ENCODE measurements around the gene DPP6.

DPP6 gene

GRCh38 chr7:154474903-154475520, 422.8 kb downstream of the DPP6 start:
- DNase-seq: no peak

- DNase-seq: no peak
Observed at GRCh38 chr7:154475864-154476263, 423.7 kb downstream of the DPP6 start.

GRCh38 chr7:154480817-154481216, 428.6 kb downstream of the DPP6 start:
- no peak for DNase-seq

DNA sequence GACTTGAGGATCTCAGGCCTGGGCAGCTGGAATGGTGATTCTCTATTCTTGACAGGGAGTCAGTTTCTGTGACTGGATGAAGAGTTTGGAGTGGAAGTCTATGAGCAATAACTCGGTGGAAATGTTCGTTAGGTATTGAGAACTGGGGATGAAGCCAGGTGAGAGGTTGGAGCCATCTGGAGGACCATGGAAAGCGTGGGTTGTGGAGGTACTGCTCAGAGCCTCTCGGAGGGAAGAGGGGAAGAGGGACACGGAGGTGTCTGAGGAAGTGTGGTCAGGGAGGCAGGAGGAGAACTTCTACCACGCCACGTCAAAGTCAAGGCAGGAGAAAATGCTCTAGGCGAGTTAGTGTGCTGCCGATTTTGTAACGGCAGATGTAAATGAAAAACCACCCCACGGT, 430.7 kb downstream of the DPP6 start:
- no peak for DNase-seq

GRCh38 chr7:154484406-154484805, 432.2 kb downstream of the DPP6 start:
- no peak for DNase-seq

GRCh38 chr7:154484943-154485342, 432.7 kb downstream of the DPP6 start:
- DNase-seq: no peak

- DNase-seq: no peak
Observed at GRCh38 chr7:154489897-154490296, 437.7 kb downstream of the DPP6 start.

GRCh38 chr7:154493594-154493993, 441.4 kb downstream of the DPP6 start:
- no peak for DNase-seq

DNA sequence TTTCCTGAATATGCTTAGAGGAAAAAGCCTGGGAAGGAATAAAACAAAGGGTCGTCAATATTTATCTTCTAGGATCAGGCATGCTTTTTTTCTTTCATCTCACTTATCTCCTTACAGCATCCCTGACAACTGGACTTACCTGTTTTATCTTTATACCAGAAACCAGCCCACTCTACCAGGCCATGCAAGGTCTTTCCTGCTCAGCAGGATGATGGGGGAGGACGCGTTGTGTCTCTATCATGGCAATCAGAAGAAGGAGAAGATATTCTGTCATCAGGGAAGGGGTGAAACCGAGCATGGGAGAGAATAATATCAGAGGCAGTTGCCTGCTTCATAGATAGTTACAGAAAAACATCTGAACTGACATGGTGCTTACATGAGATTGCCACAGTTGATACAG, 445.6 kb downstream of the DPP6 start:
- no peak for DNase-seq

DNA sequence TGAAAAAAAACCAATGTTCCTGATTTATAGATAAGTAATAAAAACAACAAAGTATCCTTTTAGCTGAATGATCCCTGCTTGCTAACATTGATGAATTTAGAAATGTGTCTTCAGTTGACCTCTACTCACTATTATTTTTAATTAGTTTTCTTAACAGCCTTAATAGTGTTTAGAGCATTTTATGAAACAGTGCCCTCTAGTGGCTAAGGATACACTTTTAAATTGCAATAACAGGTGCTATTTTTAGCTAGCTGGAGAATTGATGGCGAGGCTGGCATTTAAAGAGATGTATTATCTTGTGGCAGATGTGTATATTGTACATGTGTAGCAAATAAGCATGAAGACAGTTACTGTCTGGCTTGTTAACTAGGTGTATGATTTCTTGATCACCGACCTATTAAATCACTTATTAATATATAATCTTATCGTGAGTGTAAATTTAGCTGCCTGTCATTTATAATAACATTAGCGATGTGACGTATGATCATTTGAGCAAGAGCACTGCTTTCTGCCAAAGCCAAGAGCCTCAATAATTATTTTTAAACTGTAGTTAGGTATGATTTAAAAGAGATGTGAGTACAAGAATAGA, 451.9 kb downstream of the DPP6 start:
- DNase-seq: no peak

DNA sequence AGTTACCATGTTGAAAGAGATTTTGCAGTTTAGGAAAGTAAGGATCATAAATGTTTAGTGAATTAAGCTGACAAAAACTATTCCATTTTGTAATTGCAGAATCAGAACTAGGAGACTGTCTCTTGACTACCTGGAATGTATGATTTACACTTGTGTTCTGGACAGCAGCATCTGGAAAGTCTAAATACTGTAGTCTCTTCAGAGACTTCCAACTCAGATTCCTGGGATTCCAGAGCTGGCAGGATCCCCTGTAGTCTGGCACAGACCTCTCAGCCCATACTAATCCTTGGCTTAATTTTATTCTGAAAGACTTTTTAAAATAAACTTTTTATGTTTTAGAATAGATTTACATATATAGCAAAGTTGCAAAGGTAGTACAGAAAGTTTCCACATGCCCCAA, 452.7 kb downstream of the DPP6 start:
- no peak for DNase-seq

DNA sequence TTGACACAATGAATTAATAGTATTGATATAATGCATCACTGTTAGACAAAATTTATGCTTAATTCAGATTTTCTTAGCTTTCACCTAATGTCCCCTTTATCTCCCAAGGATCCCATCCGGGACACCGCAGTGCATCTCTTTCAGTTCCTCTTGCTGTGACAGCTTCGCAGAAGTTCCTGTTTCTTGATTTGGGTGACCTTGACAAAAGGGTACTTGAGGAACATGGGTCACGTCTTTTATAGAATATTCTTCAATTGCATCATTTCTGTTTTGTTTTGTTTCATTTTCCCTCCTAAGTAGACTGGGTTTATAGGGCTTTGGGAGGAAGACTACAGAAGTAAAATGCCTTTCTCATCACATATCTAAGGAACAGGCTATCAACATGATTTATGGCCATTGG, 453.2 kb downstream of the DPP6 start:
- no peak for DNase-seq

DNA sequence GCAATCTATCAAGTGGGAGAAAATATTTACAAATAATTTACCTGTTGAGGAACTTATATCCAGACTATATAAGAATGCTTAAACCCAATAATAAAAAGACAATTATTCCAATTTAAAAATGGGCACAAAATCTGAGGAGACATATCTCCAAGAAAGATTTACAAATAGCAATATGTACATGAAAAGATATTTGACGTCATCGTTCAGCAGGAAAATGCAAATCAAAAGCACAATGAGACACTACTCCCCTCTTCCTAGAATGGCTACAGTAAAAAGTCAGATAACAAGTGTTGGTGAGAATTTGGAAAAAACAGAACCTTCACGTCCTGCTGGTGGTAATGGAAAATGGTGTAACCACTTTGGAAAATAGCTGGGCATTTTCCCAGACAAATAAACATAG, 457.0 kb downstream of the DPP6 start:
- no peak for DNase-seq

- no peak for DNase-seq
Observed at GRCh38 chr7:154512121-154512833, 460.1 kb downstream of the DPP6 start.

DNA sequence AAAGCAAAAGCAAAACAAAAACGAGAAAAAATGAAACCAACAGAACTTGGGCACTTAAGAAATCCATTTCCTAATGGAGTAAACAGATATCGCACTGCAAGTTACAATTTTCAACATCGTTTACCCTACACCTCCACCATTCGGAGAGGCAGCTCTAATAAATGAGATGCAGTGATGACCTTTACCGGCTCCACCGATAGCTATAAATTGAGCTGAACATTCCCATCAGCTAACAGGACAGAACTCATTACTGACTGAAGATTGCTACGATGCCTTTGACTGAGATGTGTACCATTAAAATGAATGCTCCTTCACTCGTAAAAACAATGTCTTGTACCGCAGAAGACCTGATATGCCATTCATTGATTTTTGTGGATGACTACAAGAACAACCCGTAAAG, 465.6 kb downstream of the DPP6 start:
- DNase-seq: no peak

- DNase-seq: no peak
Observed at GRCh38 chr7:154519229-154519628, 467.0 kb downstream of the DPP6 start.

- DNase-seq: no peak
Observed at GRCh38 chr7:154530136-154530535, 477.9 kb downstream of the DPP6 start.

GRCh38 chr7:154532771-154533170, 480.6 kb downstream of the DPP6 start:
- no peak for DNase-seq

- no peak for DNase-seq
Observed at GRCh38 chr7:154540596-154540995, 488.4 kb downstream of the DPP6 start.

DNA sequence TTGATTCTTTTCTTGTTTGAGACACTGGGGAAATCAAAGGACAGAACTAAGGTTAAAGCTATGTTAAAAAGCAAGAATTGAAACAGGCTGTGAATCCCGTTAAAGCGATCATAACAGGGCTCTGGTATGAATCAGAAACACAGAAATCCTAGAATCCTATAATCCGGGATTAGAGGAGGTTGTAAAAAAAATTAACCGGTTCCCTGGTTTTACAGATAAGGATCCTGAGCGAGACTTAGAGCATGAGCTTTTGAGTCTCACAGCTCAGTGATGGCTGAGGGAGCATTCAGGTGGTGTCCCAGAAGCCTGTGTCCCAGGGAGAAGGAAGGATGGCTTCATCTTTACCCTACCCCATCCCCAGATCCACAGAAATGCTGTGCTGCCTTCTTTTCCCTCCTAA, 489.4 kb downstream of the DPP6 start:
- no peak for DNase-seq

- no peak for DNase-seq
Observed at GRCh38 chr7:154546946-154547587, 494.9 kb downstream of the DPP6 start.

DNA sequence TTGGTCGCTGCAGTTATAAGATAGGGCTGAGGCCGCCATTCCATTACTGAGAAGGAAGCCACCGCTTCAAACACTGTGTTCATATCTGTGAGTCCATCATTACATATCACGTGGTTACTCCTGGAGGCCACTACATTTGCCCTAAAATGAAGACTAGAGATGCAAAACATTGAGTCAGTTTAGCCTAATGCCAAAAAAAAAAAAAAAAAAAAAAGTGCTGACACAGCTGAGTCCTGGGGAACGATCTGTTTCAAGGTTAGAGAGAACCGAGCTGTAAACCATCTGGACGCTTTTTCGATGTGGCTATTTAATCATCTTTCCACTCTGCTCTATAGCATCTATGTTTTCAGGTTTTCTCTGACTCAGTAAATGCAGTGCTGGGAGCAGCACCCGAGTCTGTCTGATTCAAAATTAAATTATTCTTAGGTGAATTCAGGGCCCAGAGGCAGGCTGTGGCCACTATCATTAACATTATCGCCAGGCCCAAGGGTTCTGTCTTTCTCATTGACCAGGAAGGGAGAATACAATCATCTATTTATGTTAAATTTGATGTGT, 501.6 kb downstream of the DPP6 start:
- no peak for DNase-seq

DNA sequence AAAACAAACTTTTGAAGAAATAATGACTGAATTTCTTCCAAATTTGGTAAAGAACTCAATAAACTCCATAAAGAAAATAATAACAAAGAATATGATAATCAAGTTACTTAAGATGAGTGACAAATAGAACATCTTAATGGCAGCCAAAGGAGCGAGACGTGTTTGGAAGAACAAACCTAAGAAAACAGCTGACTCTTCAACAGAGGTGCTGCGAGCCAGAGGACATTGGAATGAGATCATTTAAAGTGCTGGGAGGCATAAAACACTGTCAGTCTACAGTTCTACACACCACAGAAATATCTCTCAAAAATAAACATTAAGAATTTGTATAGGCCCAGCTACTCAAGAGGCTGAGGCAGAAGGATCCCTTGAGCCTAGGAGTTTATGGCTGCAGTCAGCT, 507.3 kb downstream of the DPP6 start:
- no peak for DNase-seq

DNA sequence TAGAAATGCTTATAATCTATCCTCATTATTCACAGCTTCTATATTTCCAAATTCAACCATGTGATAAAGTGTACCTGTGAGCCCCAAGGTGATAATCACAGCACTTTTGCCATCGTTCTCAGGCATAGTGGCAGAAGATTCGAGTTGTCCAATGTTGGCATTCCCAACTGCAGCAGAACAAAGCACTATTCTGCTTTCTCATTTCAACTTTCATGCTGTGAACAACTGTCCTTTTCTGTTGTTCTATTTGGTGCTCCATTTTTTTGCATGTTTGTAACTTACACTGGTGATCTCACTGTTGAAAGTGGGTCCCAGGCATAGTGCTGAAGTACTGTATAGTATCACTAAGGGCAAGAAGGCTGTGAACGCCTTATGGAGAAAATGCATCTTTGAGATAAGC, 512.5 kb downstream of the DPP6 start:
- DNase-seq: no peak

Data from stimulated activated CD4-positive, alpha-beta T cell treated with anti-CD3 and anti-CD28 coated beads, Interleukin-4, amount 100 ng/mL, for 4 hours (primary cell).